GM18868 (cell line): ENCODE measurements around the gene FXR2.
"Not testable (repeated sequence)": the region's sequence is repeated elsewhere in the genome, so short reads cannot be mapped to it uniquely, and the experiment has no call there.

ENCODE experiments used
- ATAC-seq: cut with Tn5 transposase; IDR thresholded peaks from one replicate; pipeline ENCODE4 v1.9.1; 2021; ENCODE audit warnings: mild to moderate bottlenecking, moderate library complexity; ENCODE audit not compliant: unreplicated experiment

The FXR2 gene

GRCh38 chr17:7614425-7615264 is at the start of gene FXR2:
Gene FXR2, minus strand, starts transcription at chr17:7614897. Its CDS starts 365 bp downstream, at chr17:7614532.
- ATAC-seq: peak; percentile 89

DNA sequence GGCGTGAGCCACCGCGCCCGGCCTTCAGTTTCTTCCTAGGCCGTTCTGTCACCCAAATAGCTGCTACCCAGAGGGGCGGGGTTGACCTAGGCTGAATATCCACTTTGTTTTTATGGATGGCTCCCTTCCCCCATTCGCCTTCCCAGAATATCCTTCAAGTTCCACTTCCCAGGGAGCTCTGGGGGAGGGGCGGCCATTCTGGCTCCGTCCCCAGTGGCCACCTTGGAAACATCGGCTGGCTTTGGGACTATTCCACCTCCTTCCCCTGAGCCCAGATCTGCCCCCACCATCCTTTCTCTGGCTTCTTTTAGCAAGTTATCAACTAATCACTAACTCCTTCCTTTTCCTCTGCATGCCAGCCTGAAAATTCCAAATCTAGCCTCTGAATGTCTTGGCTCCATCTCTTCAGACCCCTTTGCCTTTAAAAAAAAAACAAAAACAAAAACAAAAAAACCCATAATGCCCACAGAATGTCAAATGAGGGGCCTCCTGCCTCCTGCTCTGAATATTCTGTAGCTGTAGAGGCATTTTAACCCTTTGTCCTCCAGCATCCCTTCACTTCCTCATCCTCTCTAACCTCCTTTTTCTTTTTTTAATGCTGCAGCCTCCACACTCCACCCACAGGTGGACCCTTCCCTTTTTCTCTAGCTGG is 42.4 kb upstream of the FXR2 start:
- no peak for ATAC-seq

- ATAC-seq: no peak
Observed at GRCh38 chr17:7655541-7655840, 40.8 kb upstream of the FXR2 start.

DNA sequence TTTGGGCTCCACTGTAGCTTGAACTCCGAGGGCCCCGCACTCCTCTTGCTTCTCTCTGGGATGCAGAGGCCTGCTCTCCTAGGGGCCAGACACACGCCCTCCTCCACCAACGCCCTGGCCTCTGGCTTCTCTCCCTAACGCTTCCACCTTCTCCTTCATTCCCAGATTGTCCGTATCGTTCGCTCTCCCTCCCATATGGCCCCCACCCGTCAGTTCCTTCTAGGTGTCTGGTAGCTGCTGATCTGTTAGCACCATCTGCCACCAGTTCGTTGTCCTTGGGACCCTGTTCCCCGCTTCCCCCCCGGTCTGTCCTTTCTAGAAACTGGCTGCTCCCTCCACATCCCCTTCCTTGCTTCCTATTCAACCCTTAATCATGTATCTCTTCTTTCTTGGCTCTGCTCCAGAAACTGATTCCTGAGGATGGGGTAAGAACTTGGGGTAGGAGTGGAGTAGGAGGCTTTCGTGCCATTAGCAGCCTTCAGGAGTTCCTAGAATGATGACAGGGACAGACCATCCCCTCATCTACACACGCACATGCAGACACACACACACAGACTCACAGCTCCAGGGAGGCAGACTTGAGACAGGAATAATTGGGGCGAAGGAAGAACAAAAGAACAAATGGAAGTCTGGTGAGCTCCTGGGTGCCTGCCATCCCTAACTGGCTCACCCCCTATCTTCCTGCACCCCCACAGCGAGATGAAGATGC is 40.3 kb upstream of the FXR2 start:
- ATAC-seq: no peak

DNA sequence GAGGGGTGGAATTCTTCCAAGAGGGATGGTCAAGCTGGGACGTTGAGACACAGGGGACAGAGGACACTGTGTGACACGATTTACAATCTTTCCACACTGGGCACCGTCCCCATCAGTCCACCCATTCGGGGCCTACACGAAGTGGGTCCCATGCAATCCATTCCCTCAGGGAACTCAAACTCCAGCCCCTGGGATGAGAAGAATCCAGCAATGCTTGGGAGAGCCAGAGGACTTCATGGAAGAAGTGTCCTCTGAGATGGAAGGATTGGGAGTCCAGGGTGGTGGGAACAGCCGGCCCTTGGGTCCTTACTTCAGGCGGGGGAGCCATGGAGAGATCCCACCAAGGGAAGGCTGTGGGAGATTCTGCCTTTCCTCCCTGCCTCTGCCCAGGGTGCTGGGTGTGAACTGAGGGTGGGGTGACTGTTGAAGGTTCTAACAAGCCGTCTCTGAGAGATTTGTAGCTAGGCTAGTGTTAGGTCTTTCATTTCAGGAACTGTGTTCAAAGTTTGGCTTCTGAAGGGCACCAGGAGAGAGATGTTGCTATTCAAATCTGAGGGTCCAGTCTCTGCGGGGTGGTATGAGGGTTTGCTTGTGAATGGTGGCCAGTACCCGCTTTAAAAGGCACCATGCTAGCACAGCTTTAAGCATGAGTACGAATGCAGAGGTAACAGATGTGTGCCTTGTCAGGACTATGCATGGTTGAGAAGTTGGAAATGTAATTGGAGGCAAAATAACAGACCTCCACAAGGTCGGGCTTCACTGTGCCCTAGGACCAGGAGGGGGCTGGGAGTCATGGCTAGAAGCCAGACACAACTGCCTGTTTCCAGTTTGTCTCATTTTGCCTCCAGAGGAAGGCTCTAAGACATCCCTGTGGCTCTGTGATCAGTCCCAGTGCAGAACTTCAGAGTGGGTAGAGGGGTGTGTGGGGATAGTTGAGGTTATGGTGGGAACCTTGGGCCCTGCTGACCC is 38.0 kb upstream of the FXR2 start:
- ATAC-seq: no peak

DNA sequence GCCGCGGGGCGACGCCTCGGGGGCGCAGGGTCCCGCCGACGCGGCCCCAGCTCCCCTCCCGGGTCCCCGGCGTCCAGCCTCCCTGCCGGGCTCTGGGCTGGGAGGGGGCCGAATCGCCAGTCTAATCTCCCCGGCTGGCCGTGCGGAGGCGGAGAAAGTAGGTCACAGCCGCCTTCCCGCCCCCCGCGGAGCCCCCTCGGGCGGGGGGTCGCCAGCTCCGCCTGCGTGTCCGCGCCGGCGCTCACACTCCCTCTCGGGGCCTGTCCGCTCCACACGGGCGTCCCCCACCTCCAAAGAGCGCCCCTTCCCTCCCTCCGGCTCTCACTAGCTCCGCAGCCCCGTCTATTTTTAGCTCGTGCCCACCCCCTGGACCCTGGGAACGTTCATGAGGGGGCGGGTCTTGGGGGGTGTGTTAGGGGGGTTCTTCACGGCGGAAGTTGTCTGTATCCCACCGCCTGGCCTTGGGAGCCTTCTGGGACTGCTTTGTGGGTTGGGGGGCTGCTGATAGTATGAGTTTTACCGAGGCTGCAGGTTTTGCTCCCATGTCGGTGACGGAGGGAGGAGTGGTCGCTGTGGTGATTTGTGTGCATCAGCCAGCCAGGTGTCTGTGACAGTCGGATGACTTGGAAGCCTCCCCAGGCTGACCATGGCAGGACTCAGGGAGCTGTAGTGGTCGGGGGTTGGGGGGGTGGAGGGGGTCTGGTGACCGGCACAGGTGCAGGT is 37.1 kb upstream of the FXR2 start:
- no peak for ATAC-seq

- ATAC-seq: no peak
Observed at GRCh38 chr17:7651097-7651664, 36.5 kb upstream of the FXR2 start.

- no peak for ATAC-seq
Observed at GRCh38 chr17:7650509-7651096, 35.9 kb upstream of the FXR2 start, which contains the start of gene ATP1B2. Gene ATP1B2, plus strand, starts transcription at chr17:7650926. Its CDS starts 593 bp downstream, at chr17:7651519.

DNA sequence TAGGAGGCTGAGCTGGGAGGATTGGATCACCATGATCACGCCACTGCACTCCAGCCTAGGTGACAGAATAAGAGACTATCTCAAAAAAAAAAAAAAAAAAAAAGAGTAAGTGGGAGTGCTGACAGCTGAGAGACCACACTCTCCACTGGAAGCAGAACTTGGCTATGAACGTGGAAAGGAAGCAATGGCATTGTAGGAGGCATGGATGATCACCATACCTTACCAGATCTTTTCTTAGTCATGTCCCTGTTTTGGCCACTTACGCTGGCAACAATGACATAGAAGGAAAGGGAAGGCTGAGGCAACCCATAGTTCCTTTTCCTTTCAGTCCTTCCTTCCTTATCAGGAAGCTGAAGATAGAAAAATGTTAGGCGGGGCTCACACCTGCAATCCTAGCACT is 32.3 kb upstream of the FXR2 start:
- ATAC-seq: no peak

DNA sequence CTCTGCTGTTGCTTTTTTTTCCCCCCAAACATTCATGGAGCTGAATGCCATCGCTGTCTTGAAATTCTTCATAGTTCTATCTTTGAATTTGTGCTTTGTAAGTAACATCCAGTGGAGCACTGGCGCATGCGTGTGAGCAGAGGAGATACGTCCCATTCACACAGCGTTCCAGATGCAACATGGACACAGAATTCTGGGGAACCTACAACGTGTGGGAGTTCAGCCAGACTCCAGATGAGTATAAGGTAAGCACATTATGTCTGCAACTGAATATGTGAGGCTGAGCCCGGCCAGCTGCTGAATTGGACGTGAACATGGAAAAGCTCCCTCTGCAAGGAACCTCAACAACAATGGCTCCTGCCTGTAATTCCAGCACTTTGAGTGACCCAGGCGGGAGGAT is 31.8 kb upstream of the FXR2 start:
- no peak for ATAC-seq

DNA sequence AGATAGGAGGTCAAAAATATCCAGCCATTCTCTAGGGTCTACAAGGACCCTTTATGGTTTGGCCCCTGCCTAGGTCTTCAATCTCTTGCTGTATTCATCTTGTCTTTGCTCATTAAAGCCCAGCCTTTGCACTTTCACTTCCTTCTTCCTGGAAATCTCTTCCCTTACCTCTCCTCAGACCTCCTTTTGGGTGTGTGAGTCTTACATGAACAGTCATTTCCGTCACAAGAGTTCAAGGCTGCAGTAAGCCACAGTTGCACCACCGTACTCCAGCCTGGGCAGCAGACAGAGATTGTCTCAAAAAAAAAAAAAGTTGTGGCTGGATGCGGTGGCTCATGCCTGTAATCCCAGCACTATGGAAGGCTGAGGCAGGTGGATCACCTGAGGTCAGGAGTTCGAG is 30.1 kb upstream of the FXR2 start:
- no peak for ATAC-seq

DNA sequence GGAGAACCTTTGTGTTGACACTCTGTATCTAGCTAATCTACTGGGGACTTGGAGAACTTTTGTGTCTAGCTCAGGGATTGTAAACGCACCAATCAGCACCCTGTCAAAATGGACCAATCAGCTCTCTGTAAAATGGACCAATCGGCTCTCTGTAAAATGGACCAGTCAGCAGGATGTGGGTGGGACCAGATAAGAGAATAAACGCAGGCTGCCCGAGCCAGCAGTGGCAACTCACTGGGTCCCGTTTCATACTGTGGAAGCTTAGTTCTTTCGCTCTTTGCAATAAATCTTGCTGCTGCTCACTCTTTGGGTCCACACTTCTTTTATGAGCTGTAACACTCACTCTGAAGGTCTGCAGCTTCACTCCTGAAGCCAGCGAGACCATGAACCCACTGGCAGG is 26.9 kb upstream of the FXR2 start:
- not testable (repeated sequence) for ATAC-seq

DNA sequence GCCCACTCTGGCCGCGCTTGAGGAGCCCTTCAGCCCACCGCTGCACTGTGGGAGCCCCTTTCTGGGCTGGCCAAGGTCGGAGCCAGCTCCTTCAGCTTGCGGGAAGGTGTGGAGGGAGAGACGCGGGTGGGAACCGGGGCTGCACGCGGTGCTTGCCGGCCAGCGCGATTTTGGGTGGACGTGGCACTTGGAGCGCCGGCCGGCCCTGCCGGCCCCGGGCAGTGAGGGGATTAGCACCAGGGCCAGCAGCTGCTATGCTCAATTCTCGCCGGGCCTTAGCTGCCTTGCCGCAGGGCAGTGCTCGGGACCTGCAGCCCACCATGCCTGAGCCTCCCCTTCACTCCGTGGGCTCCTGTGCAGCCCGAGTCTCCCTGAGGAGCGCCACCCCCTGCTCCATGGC is 26.1 kb upstream of the FXR2 start:
- no peak for ATAC-seq

DNA sequence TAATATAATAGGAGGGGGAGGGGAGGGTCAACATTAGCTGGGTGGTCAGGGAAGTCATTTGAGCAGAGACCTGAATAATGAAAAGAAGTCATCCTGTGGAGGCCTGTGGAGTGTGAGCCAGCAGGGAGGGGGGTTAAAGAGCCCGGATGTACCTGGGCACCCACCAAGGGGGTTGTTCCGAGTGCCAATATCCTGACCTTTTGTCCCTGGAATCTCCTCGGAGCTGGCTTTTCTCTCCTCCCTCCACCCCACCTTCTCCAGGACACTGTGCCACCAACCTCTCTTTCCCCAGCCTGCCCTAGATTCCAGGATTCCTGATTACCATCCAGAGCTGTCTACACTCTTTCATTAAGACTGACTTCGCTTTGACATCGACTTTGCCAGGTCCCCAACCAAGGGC is 21.5 kb upstream of the FXR2 start:
- no peak for ATAC-seq

- ATAC-seq: no peak
Observed at GRCh38 chr17:7634384-7634783, 19.7 kb upstream of the FXR2 start.

- no peak for ATAC-seq
Observed at GRCh38 chr17:7633093-7633492, 18.4 kb upstream of the FXR2 start.

DNA sequence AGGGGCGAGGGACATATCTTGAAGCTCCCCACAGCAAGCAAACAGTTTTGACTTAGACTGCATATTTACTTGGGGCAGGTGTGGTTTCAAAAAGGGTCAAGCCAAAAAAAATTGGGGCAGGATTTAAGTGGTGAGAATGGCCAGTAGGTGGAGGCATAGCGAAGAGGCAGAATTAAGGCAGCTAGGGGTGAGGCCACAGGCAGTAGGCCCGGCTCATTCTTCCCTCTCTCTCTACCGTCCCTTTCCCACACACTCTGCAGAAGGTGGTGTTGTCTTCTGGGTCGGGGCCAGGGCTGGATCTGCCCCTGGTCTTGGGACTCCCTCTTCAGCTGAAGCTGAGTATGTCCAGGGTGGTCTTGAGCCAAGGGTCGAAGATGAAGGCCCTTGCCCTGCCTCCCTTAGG is 17.8 kb upstream of the FXR2 start:
- ATAC-seq: no peak

DNA sequence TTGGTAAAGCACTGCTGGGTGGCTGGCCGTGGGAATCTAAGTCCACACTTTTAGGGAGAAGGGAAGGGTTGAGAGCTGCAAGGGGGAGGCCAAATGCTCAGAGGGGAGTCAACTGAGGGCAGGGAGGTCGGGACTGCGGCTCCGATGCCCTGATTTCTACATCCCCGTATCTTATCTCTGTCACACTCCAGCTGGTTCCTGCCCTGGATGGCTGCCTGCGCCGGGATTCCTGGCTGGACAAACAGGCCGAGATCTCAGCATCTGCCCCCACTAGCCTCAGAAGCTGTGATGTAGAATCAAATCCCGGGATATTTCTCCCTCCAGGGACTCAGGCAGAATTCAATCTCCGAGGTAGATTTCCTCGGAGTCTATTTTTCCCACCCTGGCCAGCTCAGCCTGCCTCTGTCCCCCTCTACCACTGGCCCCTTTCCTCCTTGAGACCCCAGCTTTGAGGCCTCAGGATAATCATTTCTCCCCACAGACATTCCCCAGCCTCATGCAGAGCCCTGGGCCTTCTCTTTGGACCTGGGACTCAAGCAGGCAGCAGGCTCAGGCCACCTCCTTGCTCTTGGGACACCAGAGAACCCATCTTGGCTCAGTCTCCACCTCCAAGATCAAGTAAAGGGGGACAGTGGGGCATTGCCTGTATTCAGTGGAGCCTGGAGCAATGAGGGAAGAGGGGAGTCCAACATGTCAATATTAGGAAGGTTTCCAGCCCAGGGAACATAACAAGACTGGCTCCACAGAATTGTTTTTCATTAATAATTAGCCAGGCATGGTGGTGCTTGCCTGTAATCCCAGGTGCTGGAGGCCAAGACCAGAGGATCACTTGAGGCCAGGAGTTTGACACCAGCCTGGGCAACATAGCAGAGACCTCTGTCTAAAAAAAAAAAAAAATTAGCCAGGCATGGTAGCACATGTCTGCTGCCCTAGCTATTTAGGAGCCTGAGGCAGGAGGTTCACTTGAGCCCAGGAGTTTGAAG is 17.0 kb upstream of the FXR2 start:
- no peak for ATAC-seq
